HepG2 (cell line): ENCODE results near the gene STRBP. TPM values are rescaled to one million over a fixed set of nuclear protein-coding genes. Genes with fewer than 3 reads are reported as not detected.

Source experiments
- ATAC-seq: fragments of 200-7000 bp; cut with Tn5 transposase; 3 replicates; pipeline ENCODE4 v1.9.1; 2020; ENCODE audit warnings: mild to moderate bottlenecking, moderate library complexity
- BruUV-seq: library from RNA; stranded (reverse); fragments of 400-500 nt; replicated peaks from 2 replicates; lab custom pipeline; 2021; lab: Mats Ljungman, UMichigan
- CTCF ChIA-PET: fragments of 300-600 bp; formaldehyde crosslinking; extraction: SDS; loops from one replicate; lab custom pipeline; 2021; ENCODE audit warnings: low total read pairs, inconsistent platforms, low intra/inter-chr PET ratio; lab: Yijun Ruan, JAX
- POLR2A ChIA-PET: fragments of 350-600 bp; sonication (Branson Sonifier 250); formaldehyde crosslinking; loops from one replicate; lab custom pipeline; 2020; ENCODE audit warnings: antibody characterized with exemption, inconsistent platforms; lab: Yijun Ruan, JAX
- DNase-seq: peaks from one replicate; pipeline ENCODE4 v3.0.0-alpha.2; 2015; ENCODE audit warnings: low spot score
- FAIRE-seq: peaks from 3 replicates; lab custom pipeline; 2011; peaks lifted over from hg19 to GRCh38; lab: Jason Lieb, UNC
- H2AFZ ChIP-seq: one replicate; pipeline ENCODE4 v1.6.1; 2011; ENCODE audit warnings: low read length, inconsistent platforms
- H3K27ac ChIP-seq: fragments of 300-600 bp; 3 replicates; pipeline ENCODE4 v1.8.0; 2011; ENCODE audit warnings: mixed run types, mild to moderate bottlenecking, mixed read lengths, low read length, inconsistent platforms; ENCODE audit not compliant: insufficient read depth; ENCODE audit errors: extremely low read length
- H3K27me3 ChIP-seq, 2 experiments: fragments of 200-600 bp in 1 of 2; 2 replicates in 1 of 2; 3 replicates in 1 of 2; pipeline versions ENCODE4 v1.6.0 to v1.8.0; 2011; ENCODE audit warnings: low read length in 2 of 2, mild to moderate bottlenecking in 2 of 2, moderate library complexity in 2 of 2, inconsistent platforms in 1 of 2; ENCODE audit not compliant: insufficient read depth in 2 of 2, control insufficient read depth in 1 of 2
- H3K36me3 ChIP-seq, 2 experiments: fragments of 200-600 bp in 1 of 2; replicated peaks in 1 of 2; 2 replicates in 1 of 2; 3 replicates in 1 of 2; pipeline versions ENCODE4 v1.5.1 to v1.8.0; 2011; ENCODE audit warnings: low read length in 2 of 2, inconsistent platforms in 1 of 2; ENCODE audit not compliant: insufficient read depth in 2 of 2, control insufficient read depth in 1 of 2
- H3K4me1 ChIP-seq: 2 replicates; pipeline ENCODE4 v1.5.1; 2012; ENCODE audit warnings: low read length, inconsistent platforms; ENCODE audit not compliant: insufficient read depth
- H3K4me2 ChIP-seq: 2 replicates; pipeline ENCODE4 v1.6.0; 2011; ENCODE audit warnings: low read depth, low read length, inconsistent platforms
- H3K4me3 ChIP-seq, 3 experiments: fragments of 200-600 bp in 1 of 3; sonication (generic), shearing (Covaris generic) in 1 of 3; replicated peaks in 1 of 3; 2 replicates each; pipeline ENCODE4 v1.5.1; 2011 to 2016; ENCODE audit warnings: low read length in 3 of 3, inconsistent platforms in 2 of 3, low read depth in 2 of 3, mild to moderate bottlenecking in 2 of 3, control low read depth in 1 of 3, mixed read lengths in 1 of 3; ENCODE audit not compliant: insufficient read depth in 1 of 3
- H3K79me2 ChIP-seq: one replicate; pipeline ENCODE4 v1.6.1; 2011; ENCODE audit warnings: low read length, inconsistent platforms; ENCODE audit not compliant: insufficient read depth
- H3K9ac ChIP-seq: 2 replicates; pipeline ENCODE4 v1.6.0; 2011; ENCODE audit warnings: mild to moderate bottlenecking, low read depth, low read length, inconsistent platforms; ENCODE audit not compliant: insufficient read depth
- H3K9me3 ChIP-seq: 2 replicates; pipeline ENCODE4 v1.5.1; 2012; ENCODE audit warnings: mild to moderate bottlenecking, low read length
- H4K20me1 ChIP-seq: 2 replicates; pipeline ENCODE4 v1.6.0; 2011; ENCODE audit warnings: inconsistent platforms, mild to moderate bottlenecking, low read length, moderate library complexity; ENCODE audit not compliant: insufficient read depth
- ATF2 ChIP-seq: sonication (generic); formaldehyde crosslinking; IDR thresholded peaks from 2 replicates; pipeline ENCODE4 v1.4.0; 2020; ENCODE audit warnings: missing genetic modification reagents
- CEBPZ ChIP-seq: IDR thresholded peaks from 2 replicates; pipeline ENCODE4 v1.6.1; 2012; ENCODE audit warnings: low read length, improper control_type of control experiment
- GLMP ChIP-seq: sonication (generic); formaldehyde crosslinking; IDR thresholded peaks from 2 replicates; pipeline ENCODE4 v1.9.0; 2021; ENCODE audit warnings: missing genetic modification reagents, mild to moderate bottlenecking, borderline replicate concordance
- SNAPC4 ChIP-seq: sonication (generic); formaldehyde crosslinking; IDR thresholded peaks from 2 replicates; pipeline ENCODE4 v1.4.0; 2020; ENCODE audit warnings: mild to moderate bottlenecking, missing genetic modification reagents
- TARDBP ChIP-seq: sonication (generic); formaldehyde crosslinking; IDR thresholded peaks from 2 replicates; pipeline ENCODE4 v1.8.0; 2022; ENCODE audit warnings: mild to moderate bottlenecking, missing genetic modification reagents
- WGBS: methylation state at CpG from one replicate; pipeline ENCODE4 v1.1.6; 2017; ENCODE audit warnings: low lambda C conversion rate; 5-methylcytosine and 5-hydroxymethylcytosine counted together
- in situ Hi-C: cut with HindIII; loops from 2 replicates; pipeline ENCODE4 v1.10.0; 2017; ENCODE audit warnings: low pct_unique_long_range_greater_than_20kb; ENCODE audit not compliant: extremely low pct_ligation_motif_present
- intact Hi-C: fragments of 100-400 bp; cut with micrococcal nuclease; formaldehyde crosslinking; loops from one replicate; pipeline ENCODE4 v1.10.0; 2022; ENCODE audit not compliant: unreplicated experiment
- polyA plus RNA-seq, 8 experiments: library from polyadenylated mRNA; depleted of rRNA in 3 of 8; stranded (reverse) in 7 of 8; unstranded in 1 of 8; fragments of >200 nt; fragmentation: Illumina TruSeq in 4 of 8; extraction: Trizol in 4 of 8; gene quantifications; 2 replicates each; pipeline versions ENCODE4 v1.2.1 to v1.2.3, GENCODE V29; 2011 to 2016; ENCODE audit warnings: low read depth in 4 of 8, missing spikeins in 1 of 8, mixed read lengths in 1 of 8; ENCODE audit not compliant: insufficient read depth in 1 of 8
- total RNA-seq, 5 experiments: library from RNA; depleted of rRNA; stranded (reverse); fragments of >200 nt; fragmentation: Illumina TruSeq; extraction: Trizol; gene quantifications; 2 replicates each; pipeline ENCODE4 v1.2.3, GENCODE V29; 2016; ENCODE audit warnings: low read depth in 1 of 5

The STRBP gene
- total and polyA plus RNA-seq, 2 of the 13 experiments (the other 11 are each of a cell fraction or from before 2014, with no cell fraction given) = 14.5 to 38.5 TPM

- peak; percentile 81 for DNase-seq
- H3K27ac ChIP-seq = peak overlapping the region; percentile 78
- WGBS = 73% methylated on average over 11 of the region's 15 CpGs
- TF ChIP-seq GLMP (CRISPR knock-in tag) = no peak
- TF ChIP-seq ATF2 (CRISPR knock-in tag) = no peak
- no peak for TF ChIP-seq CEBPZ
- TF ChIP-seq TARDBP = peak; percentile 55; the same call in 1 of the 2 replicates
- no peak for TF ChIP-seq SNAPC4 (CRISPR knock-in tag)
These were observed 158.7 kb downstream of the STRBP start for GRCh38 chr9:123109540-123110279.

More at GRCh38 chr9:123109540-123110279, 158.7 kb downstream of the STRBP start:
- 0 out of 6 replicates have a peak overlapping the region, but pooled peaks of 1 of the 3 experiments have one; percentile 5 for H3K4me3 ChIP-seq
- no peak overlapping the region for H3K4me2 ChIP-seq
- H4K20me1 ChIP-seq = no peaks in the 10 kb centered on the region
- no peak overlapping the region for H2AFZ ChIP-seq
- H3K9ac ChIP-seq = no peak overlapping the region
- in situ Hi-C loops = no loop called here
- H3K36me3 ChIP-seq = peaks cover 14 to 35% of the 10 kb centered on the region in 2 experiments; a peak in 2 of 5 replicates
- no peaks in the 10 kb centered on the region for H3K79me2 ChIP-seq
- no peaks in the 10 kb centered on the region for H3K27me3 ChIP-seq
- POLR2A ChIA-PET = interaction anchor here (1.3 kb wide), 1 partner anchor 12 kb away, joined by 3 read pairs; no protein-coding TSS in a partner anchor
- intact Hi-C loops = loop anchor here (10.0 kb wide), 1 partner anchor 55 kb away; no protein-coding TSS in a partner anchor
- ATAC-seq = peak; percentile 78
- FAIRE-seq = peak; percentile 77
- CTCF ChIA-PET = no interaction called here
- peaks cover 29% of the 10 kb centered on the region for H3K4me1 ChIP-seq
- no TSS peak for BruUV-seq
- H3K9me3 ChIP-seq = no peaks in the 10 kb centered on the region
